GM11168 (cell line): ENCODE measurements around the gene TSPAN5.

Source experiments
- in situ Hi-C: fragments of 300-500 bp; cut with MboI; formaldehyde crosslinking; loops from one replicate; pipeline ENCODE4 v1.12.0; 2022; ENCODE audit warnings: low sequenced_read_pairs; ENCODE audit not compliant: unreplicated experiment

Gene TSPAN5

GRCh38 chr4:98430708-98431403 lies 227.6 kb downstream of the TSPAN5 start:
- in situ Hi-C loops = no loop called here

GRCh38 chr4:98423009-98423408 lies 235.4 kb downstream of the TSPAN5 start:
- in situ Hi-C loops = no loop called here

GRCh38 chr4:98421111-98421510 lies 237.3 kb downstream of the TSPAN5 start:
- in situ Hi-C loops = no loop called here
